GM12873 (cell line): ENCODE measurements around the gene ACTR2.

Experiments used
- CTCF ChIP-seq: IDR thresholded peaks from 2 replicates; pipeline ENCODE4 v1.5.1; 2012; ENCODE audit warnings: low read depth, mild to moderate bottlenecking, moderate library complexity, low read length, control low read depth; ENCODE audit not compliant: insufficient read depth; ENCODE audit errors: missing control alignments

Gene ACTR2

GRCh38 chr2:65198737-65199136, 28.9 kb upstream of the ACTR2 start:
- no peak for TF ChIP-seq CTCF

GRCh38 chr2:65199166-65199565, 28.5 kb upstream of the ACTR2 start:
- no peak for TF ChIP-seq CTCF

- TF ChIP-seq CTCF = no peak
Measured at GRCh38 chr2:65199891-65200290, 27.7 kb upstream of the ACTR2 start.

- TF ChIP-seq CTCF = no peak
Measured at GRCh38 chr2:65204461-65205210, 23.0 kb upstream of the ACTR2 start.

- TF ChIP-seq CTCF = no peak
Measured at GRCh38 chr2:65212115-65212514, 15.5 kb upstream of the ACTR2 start.

- TF ChIP-seq CTCF = no peak
Measured at GRCh38 chr2:65212619-65213018, 15.0 kb upstream of the ACTR2 start.

GRCh38 chr2:65213035-65213434, 14.6 kb upstream of the ACTR2 start:
- no peak for TF ChIP-seq CTCF
